ENCODE measurements around the gene KIAA2012. TPM values are rescaled to one million over a fixed set of nuclear protein-coding genes. Genes with fewer than 3 reads are reported as not detected.

The KIAA2012 gene
- total RNA-seq, 1 donor from 2014 or later, result not detected

DNA sequence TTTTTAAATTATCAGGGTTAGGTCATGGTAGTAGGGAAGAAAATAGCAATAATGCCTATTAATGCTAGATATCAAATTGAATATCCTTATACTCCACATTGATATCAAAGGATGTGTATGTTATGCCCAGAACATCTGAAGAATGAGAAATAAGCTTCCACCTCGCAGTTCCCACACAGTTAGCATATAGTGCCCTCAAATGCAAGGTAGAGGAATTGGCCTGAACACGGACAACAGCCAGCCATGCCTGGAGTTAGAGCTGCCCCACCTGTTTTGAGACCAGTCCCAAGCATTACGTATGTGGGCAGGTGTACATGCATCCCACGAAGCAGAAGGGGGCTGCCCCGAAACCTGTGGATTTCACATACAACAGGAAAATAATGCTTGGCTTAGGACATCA is 85.7 kb downstream of the KIAA2012 start:
- DNase-seq (ENCODE audit: extremely low spot score, unreplicated experiment), result no peak
- Mint-ChIP-seq H3K36me3 (ENCODE audit: unreplicated experiment) (no peaks in the 10 kb centered on the region), H3K27ac (ENCODE audit: unreplicated experiment) (no peak overlapping the region), H3K9me3 (ENCODE audit: unreplicated experiment) (no peaks in the 10 kb centered on the region), H3K27me3 (ENCODE audit: unreplicated experiment) (no peaks in the 10 kb centered on the region), H3K4me3 (ENCODE audit: unreplicated experiment) (no peak overlapping the region), H3K4me1 (ENCODE audit: unreplicated experiment) (peaks cover 5% of the 10 kb centered on the region)
- TF ChIP-seq, protein P1, sequence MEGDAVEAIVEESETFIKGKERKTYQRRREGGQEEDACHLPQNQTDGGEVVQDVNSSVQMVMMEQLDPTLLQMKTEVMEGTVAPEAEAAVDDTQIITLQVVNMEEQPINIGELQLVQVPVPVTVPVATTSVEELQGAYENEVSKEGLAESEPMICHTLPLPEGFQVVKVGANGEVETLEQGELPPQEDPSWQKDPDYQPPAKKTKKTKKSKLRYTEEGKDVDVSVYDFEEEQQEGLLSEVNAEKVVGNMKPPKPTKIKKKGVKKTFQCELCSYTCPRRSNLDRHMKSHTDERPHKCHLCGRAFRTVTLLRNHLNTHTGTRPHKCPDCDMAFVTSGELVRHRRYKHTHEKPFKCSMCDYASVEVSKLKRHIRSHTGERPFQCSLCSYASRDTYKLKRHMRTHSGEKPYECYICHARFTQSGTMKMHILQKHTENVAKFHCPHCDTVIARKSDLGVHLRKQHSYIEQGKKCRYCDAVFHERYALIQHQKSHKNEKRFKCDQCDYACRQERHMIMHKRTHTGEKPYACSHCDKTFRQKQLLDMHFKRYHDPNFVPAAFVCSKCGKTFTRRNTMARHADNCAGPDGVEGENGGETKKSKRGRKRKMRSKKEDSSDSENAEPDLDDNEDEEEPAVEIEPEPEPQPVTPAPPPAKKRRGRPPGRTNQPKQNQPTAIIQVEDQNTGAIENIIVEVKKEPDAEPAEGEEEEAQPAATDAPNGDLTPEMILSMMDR (IDR thresholded peaks at IDR 0.05), result peak; percentile 60

GRCh38 chr2:202161151-202161835 is 88.2 kb downstream of the KIAA2012 start:
- DNase-seq (ENCODE audit: extremely low spot score, unreplicated experiment), result no peak
- Mint-ChIP-seq H3K27me3 (ENCODE audit: unreplicated experiment) (no peaks in the 10 kb centered on the region), H3K4me1 (ENCODE audit: unreplicated experiment) (peaks cover 5% of the 10 kb centered on the region), H3K4me3 (ENCODE audit: unreplicated experiment) (no peak overlapping the region), H3K36me3 (ENCODE audit: unreplicated experiment) (no peaks in the 10 kb centered on the region), H3K27ac (ENCODE audit: unreplicated experiment) (no peak overlapping the region), H3K9me3 (ENCODE audit: unreplicated experiment) (no peaks in the 10 kb centered on the region)
- TF ChIP-seq, protein P1 (IDR thresholded peaks at IDR 0.05), result no peak

GRCh38 chr2:202164411-202164810 is 91.4 kb downstream of the KIAA2012 start:
- DNase-seq (ENCODE audit: extremely low spot score, unreplicated experiment), result no peak
- Mint-ChIP-seq H3K27ac (ENCODE audit: unreplicated experiment) (no peak overlapping the region), H3K27me3 (ENCODE audit: unreplicated experiment) (no peaks in the 10 kb centered on the region), H3K9me3 (ENCODE audit: unreplicated experiment) (no peaks in the 10 kb centered on the region), H3K4me3 (ENCODE audit: unreplicated experiment) (no peak overlapping the region), H3K4me1 (ENCODE audit: unreplicated experiment) (peaks cover 5% of the 10 kb centered on the region), H3K36me3 (ENCODE audit: unreplicated experiment) (no peaks in the 10 kb centered on the region)
- TF ChIP-seq, protein P1 (IDR thresholded peaks at IDR 0.05), result no peak

- H3K27ac Mint-ChIP-seq (ENCODE audit: unreplicated experiment), result no peak overlapping the region
- TF ChIP-seq, protein P1 (IDR thresholded peaks at IDR 0.05), result no peak
- H3K4me1 Mint-ChIP-seq (ENCODE audit: unreplicated experiment), result peaks cover 5% of the 10 kb centered on the region
- H3K9me3 Mint-ChIP-seq (ENCODE audit: unreplicated experiment), result no peaks in the 10 kb centered on the region
- H3K36me3 Mint-ChIP-seq (ENCODE audit: unreplicated experiment), result no peaks in the 10 kb centered on the region
- H3K4me3 Mint-ChIP-seq (ENCODE audit: unreplicated experiment), result no peak overlapping the region
- no peaks in the 10 kb centered on the region for H3K27me3 Mint-ChIP-seq (ENCODE audit: unreplicated experiment)
- no peak for DNase-seq (ENCODE audit: extremely low spot score, unreplicated experiment)
Measured at GRCh38 chr2:202165208-202165607, 92.2 kb downstream of the KIAA2012 start.

DNA sequence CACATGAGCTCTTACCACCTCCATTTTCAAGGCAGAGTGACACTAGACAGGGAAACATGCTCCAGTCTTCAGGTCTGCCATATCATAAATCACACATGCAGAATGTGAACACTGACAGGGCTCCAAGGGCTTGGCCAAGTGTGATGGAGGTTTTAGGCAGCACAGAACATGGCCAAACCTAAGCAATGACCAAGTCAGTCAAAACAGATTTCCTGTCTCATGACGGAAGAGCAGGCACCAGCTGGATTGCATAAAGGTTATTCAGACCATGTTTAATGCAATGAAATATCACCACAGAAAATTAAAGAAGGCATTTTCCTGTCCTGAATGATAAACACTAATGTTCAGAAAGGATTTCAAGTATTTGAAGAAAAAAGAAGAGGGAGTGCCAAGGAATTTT is 92.9 kb downstream of the KIAA2012 start:
- H3K4me1 Mint-ChIP-seq (ENCODE audit: unreplicated experiment), result peaks cover 8% of the 10 kb centered on the region
- H3K27me3 Mint-ChIP-seq (ENCODE audit: unreplicated experiment), result no peaks in the 10 kb centered on the region
- no peak for DNase-seq (ENCODE audit: extremely low spot score, unreplicated experiment)
- H3K9me3 Mint-ChIP-seq (ENCODE audit: unreplicated experiment), result no peaks in the 10 kb centered on the region
- no peak overlapping the region for H3K4me3 Mint-ChIP-seq (ENCODE audit: unreplicated experiment)
- TF ChIP-seq, protein P1 (IDR thresholded peaks at IDR 0.05), result no peak
- H3K36me3 Mint-ChIP-seq (ENCODE audit: unreplicated experiment), result no peaks in the 10 kb centered on the region
- no peak overlapping the region for H3K27ac Mint-ChIP-seq (ENCODE audit: unreplicated experiment)
